COLO829 (cell line): Measurements from ENCODE around the gene LRRC1.

ENCODE experiments used
- DNase-seq: peaks from one replicate; pipeline ENCODE4 v3.0.0; 2012; ENCODE audit warnings: low spot score

The LRRC1 gene

GRCh38 chr6:53925891-53926290 lies 131.1 kb downstream of the LRRC1 start:
- DNase-seq: no peak

GRCh38 chr6:53926505-53926904 lies 131.7 kb downstream of the LRRC1 start:
- DNase-seq: no peak

GRCh38 chr6:53928641-53929040 lies 133.8 kb downstream of the LRRC1 start:
- DNase-seq: no peak

GRCh38 chr6:53929041-53929820 lies 134.4 kb downstream of the LRRC1 start:
- DNase-seq: peak; percentile 69

- no peak for DNase-seq
Measured at GRCh38 chr6:53929821-53930120, 135.0 kb downstream of the LRRC1 start.

GRCh38 chr6:53930330-53930729 lies 135.5 kb downstream of the LRRC1 start:
- no peak for DNase-seq

GRCh38 chr6:53931086-53931485 lies 136.3 kb downstream of the LRRC1 start:
- no peak for DNase-seq

GRCh38 chr6:53932516-53932915 lies 137.7 kb downstream of the LRRC1 start:
- DNase-seq: no peak

GRCh38 chr6:53934023-53934422 lies 139.2 kb downstream of the LRRC1 start:
- DNase-seq: no peak

GRCh38 chr6:53937461-53937860 lies 142.7 kb downstream of the LRRC1 start:
- DNase-seq: no peak

- DNase-seq: no peak
Measured at GRCh38 chr6:53938810-53939209, 144.0 kb downstream of the LRRC1 start.

- DNase-seq: no peak
Measured at GRCh38 chr6:53939830-53940229, 145.0 kb downstream of the LRRC1 start.

GRCh38 chr6:53943395-53943794 lies 148.6 kb downstream of the LRRC1 start:
- DNase-seq: no peak

- DNase-seq: no peak
Measured at GRCh38 chr6:53944091-53944490, 149.3 kb downstream of the LRRC1 start.

- peak; percentile 24 for DNase-seq
Measured at GRCh38 chr6:53944543-53944942, 149.7 kb downstream of the LRRC1 start.

- no peak for DNase-seq
Measured at GRCh38 chr6:53945765-53946407, 151.1 kb downstream of the LRRC1 start.

GRCh38 chr6:53947780-53948179 lies 153.0 kb downstream of the LRRC1 start:
- DNase-seq: no peak

GRCh38 chr6:53951383-53951782 lies 156.6 kb downstream of the LRRC1 start:
- no peak for DNase-seq

GRCh38 chr6:53956068-53956711 lies 161.4 kb downstream of the LRRC1 start:
- DNase-seq: peak; percentile 72

- no peak for DNase-seq
Measured at GRCh38 chr6:53956804-53957203, 162.0 kb downstream of the LRRC1 start.

- no peak for DNase-seq
Measured at GRCh38 chr6:53959717-53960116, 164.9 kb downstream of the LRRC1 start.

GRCh38 chr6:53960311-53960710 lies 165.5 kb downstream of the LRRC1 start:
- peak; percentile 19 for DNase-seq

- no peak for DNase-seq
Measured at GRCh38 chr6:53961679-53962370, 167.0 kb downstream of the LRRC1 start.
